ENCODE data around the gene SPIRE1. TPM values are rescaled to one million over a fixed set of nuclear protein-coding genes. Genes with fewer than 3 reads are reported as not detected.
"Not testable (repeated sequence)": the region's sequence is repeated elsewhere in the genome, so short reads cannot be mapped to it uniquely, and the experiment has no call there.

SPIRE1 gene
- total and polyA plus RNA-seq, 7 experiments from 2014 or later = 0.66 to 2.9 (median 1.3) TPM; not detected in 1

DNA sequence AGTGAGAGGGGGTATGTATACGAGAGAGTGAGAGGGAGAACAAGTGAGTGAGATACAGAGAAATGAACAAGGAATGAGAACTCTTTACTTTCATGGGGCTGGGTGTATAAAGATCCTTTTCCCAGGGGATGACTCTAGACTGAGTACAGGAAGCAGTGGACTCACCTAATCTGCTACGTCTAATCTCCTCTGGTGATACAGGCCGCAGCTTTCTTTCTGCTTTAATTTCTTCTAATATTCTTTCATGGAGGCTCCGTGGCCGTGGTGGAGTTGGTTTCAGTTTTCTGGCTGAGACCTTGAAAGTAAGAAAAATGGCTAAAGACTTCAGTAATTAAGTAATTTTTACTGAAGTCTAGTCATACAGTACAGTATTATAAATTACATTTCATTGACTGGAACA is 165.0 kb downstream of the SPIRE1 start:
- H3K4me3 ChIP-seq (ENCODE audit: low read length) = no peak overlapping the region
- Mint-ChIP-seq H3K36me3 (peaks cover 0 to 7% (median 0%) of the 10 kb centered on the region in 5 donors), H3K27ac (no peak overlapping the region), H3K27me3 (peaks cover 0 to 8% (median 2%) of the 10 kb centered on the region in 5 donors), H3K4me1 (peaks cover 0 to 2% (median 0%) of the 10 kb centered on the region in 7 donors), H3K4me3 (no peak overlapping the region), H3K9me3 (no peaks in the 10 kb centered on the region)
- no peaks in the 10 kb centered on the region for H3K27me3 ChIP-seq (ENCODE audit: control insufficient read depth in 2 of 2, insufficient read depth in 2 of 2, low read length in 2 of 2)
- H3K27ac ChIP-seq (ENCODE audit: low read depth, low read length) = no peak overlapping the region
- ChIA-PET CTCF (no interaction called here), POLR2A (no interaction called here)
- DNase-seq (no peak), ATAC-seq (no peak)
- intact Hi-C loops (cut with micrococcal nuclease) = no loop called here
- H3K9me3 ChIP-seq (ENCODE audit: control insufficient read depth in 2 of 3, low read length in 3 of 3) = no peaks in the 10 kb centered on the region
- no peaks in the 10 kb centered on the region for H3K4me1 ChIP-seq (ENCODE audit: control insufficient read depth in 2 of 2, insufficient read depth in 2 of 2, low read length in 2 of 2)
- H3K36me3 ChIP-seq (ENCODE audit: control insufficient read depth in 2 of 3, insufficient read depth in 3 of 3, low read length in 3 of 3) = no peaks in the 10 kb centered on the region

DNA sequence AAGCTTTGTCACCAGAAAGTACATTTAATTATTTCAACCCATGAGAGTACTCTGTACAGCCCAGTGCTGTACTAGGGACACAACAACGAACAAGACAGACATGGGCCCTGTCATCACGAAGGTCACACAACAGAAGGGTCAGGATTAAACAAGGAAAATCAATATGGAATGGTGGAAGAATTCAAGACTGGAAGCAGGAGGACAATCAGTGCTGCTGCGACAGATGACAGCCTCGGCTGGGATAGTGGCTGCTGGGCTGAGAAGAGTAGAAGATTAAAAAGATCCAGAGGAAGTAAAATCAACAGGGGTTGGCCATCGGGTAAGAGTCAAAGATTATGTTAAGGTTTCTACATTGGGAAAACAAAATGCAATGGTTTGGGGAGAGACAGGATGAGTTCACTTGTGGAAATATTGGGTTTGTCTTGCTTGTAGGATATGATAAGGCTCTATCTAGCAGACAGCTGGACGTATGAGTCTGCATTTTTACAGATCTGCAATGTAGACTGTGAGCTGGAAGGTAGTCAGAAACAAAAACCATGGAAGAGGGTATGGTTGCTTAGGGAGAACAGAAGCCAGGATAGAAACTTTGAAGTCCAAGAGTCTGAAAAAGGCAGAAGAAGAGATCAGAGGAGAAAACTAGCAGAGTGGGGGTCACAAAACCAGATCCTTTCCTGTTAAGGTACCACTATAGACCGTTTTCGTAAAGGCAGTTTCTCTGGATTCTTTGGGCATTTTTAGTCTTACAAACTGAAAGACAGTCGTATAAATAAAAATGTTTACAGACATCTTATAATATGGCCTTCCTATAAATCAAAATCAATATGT is 166.1 kb downstream of the SPIRE1 start:
- no peak overlapping the region for H3K4me3 Mint-ChIP-seq
- intact Hi-C loops (cut with micrococcal nuclease) = no loop called here
- peaks cover 0 to 7% (median 0%) of the 10 kb centered on the region in 5 donors for H3K36me3 Mint-ChIP-seq
- Histone ChIP-seq H3K27ac (ENCODE audit: low read depth, low read length) (no peak overlapping the region), H3K27me3 (ENCODE audit: control insufficient read depth in 2 of 2, insufficient read depth in 2 of 2, low read length in 2 of 2) (no peaks in the 10 kb centered on the region), H3K4me1 (ENCODE audit: control insufficient read depth in 2 of 2, insufficient read depth in 2 of 2, low read length in 2 of 2) (no peaks in the 10 kb centered on the region), H3K9me3 (ENCODE audit: control insufficient read depth in 2 of 3, low read length in 3 of 3) (no peaks in the 10 kb centered on the region), H3K36me3 (ENCODE audit: control insufficient read depth in 2 of 3, insufficient read depth in 3 of 3, low read length in 3 of 3) (no peaks in the 10 kb centered on the region), H3K4me3 (ENCODE audit: low read length) (no peak overlapping the region)
- no peaks in the 10 kb centered on the region for H3K9me3 Mint-ChIP-seq
- peaks cover 0 to 10% (median 2%) of the 10 kb centered on the region in 5 donors for H3K27me3 Mint-ChIP-seq
- no peak overlapping the region for H3K27ac Mint-ChIP-seq
- no peaks in the 10 kb centered on the region for H3K4me1 Mint-ChIP-seq
- ChIA-PET POLR2A (no interaction called here), CTCF (no interaction called here)
- no peak for DNase-seq
- ATAC-seq = no peak

- no peak for ATAC-seq
- Mint-ChIP-seq H3K36me3 (peaks cover 0 to 4% (median 0%) of the 10 kb centered on the region in 5 donors), H3K4me3 (no peak overlapping the region), H3K9me3 (no peaks in the 10 kb centered on the region), H3K27ac (no peak overlapping the region), H3K27me3 (peaks cover 0 to 13% (median 2%) of the 10 kb centered on the region in 5 donors), H3K4me1 (peaks cover 0 to 8% (median 5%) of the 10 kb centered on the region in 7 donors)
- ChIA-PET POLR2A (no interaction called here), CTCF (no interaction called here)
- H3K9me3 ChIP-seq (ENCODE audit: control insufficient read depth in 2 of 3, low read length in 3 of 3) = no peaks in the 10 kb centered on the region
- H3K36me3 ChIP-seq (ENCODE audit: control insufficient read depth in 2 of 3, insufficient read depth in 3 of 3, low read length in 3 of 3) = no peaks in the 10 kb centered on the region
- no peak overlapping the region for H3K4me3 ChIP-seq (ENCODE audit: low read length)
- no peak overlapping the region for H3K27ac ChIP-seq (ENCODE audit: low read depth, low read length)
- DNase-seq = no peak
- intact Hi-C loops (cut with micrococcal nuclease) = no loop called here
- no peaks in the 10 kb centered on the region for H3K27me3 ChIP-seq (ENCODE audit: control insufficient read depth in 2 of 2, insufficient read depth in 2 of 2, low read length in 2 of 2)
- H3K4me1 ChIP-seq (ENCODE audit: control insufficient read depth in 2 of 2, insufficient read depth in 2 of 2, low read length in 2 of 2) = no peaks in the 10 kb centered on the region
Measured at GRCh38 chr18:12485479-12486105, 172.3 kb downstream of the SPIRE1 start.

GRCh38 chr18:12481915-12482314 is 176.0 kb downstream of the SPIRE1 start:
- H3K27me3 ChIP-seq (ENCODE audit: control insufficient read depth in 2 of 2, insufficient read depth in 2 of 2, low read length in 2 of 2); POLR2A ChIA-PET; H3K4me3 Mint-ChIP-seq; ATAC-seq; H3K4me1 ChIP-seq (ENCODE audit: control insufficient read depth in 2 of 2, insufficient read depth in 2 of 2, low read length in 2 of 2); H3K36me3 ChIP-seq (ENCODE audit: control insufficient read depth in 2 of 3, insufficient read depth in 3 of 3, low read length in 3 of 3); intact Hi-C loops (cut with micrococcal nuclease); H3K4me3 ChIP-seq (ENCODE audit: low read length); H3K36me3 Mint-ChIP-seq; H3K9me3 ChIP-seq (ENCODE audit: control insufficient read depth in 2 of 3, low read length in 3 of 3); H3K27ac ChIP-seq (ENCODE audit: low read depth, low read length); H3K27me3 Mint-ChIP-seq; DNase-seq; H3K27ac Mint-ChIP-seq; H3K9me3 Mint-ChIP-seq: not testable (repeated sequence)
- CTCF ChIA-PET = interaction anchor here (0.6 kb wide), 1 partner anchor 8 kb away, joined by 3 read pairs; no protein-coding TSS in a partner anchor
- H3K4me1 Mint-ChIP-seq = peaks cover 0 to 12% (median 8%) of the 10 kb centered on the region in 7 donors

- no peaks in the 10 kb centered on the region for H3K36me3 ChIP-seq (ENCODE audit: control insufficient read depth in 2 of 3, insufficient read depth in 3 of 3, low read length in 3 of 3)
- no peaks in the 10 kb centered on the region for H3K9me3 ChIP-seq (ENCODE audit: control insufficient read depth in 2 of 3, low read length in 3 of 3)
- no peaks in the 10 kb centered on the region for H3K4me1 ChIP-seq (ENCODE audit: control insufficient read depth in 2 of 2, insufficient read depth in 2 of 2, low read length in 2 of 2)
- Mint-ChIP-seq H3K36me3 (no peaks in the 10 kb centered on the region), H3K4me3 (no peak overlapping the region), H3K27ac (no peak overlapping the region), H3K4me1 (peaks cover 0 to 9% (median 4%) of the 10 kb centered on the region in 7 donors), H3K9me3 (no peaks in the 10 kb centered on the region), H3K27me3 (peaks cover 0 to 3% (median 0%) of the 10 kb centered on the region in 5 donors)
- H3K4me3 ChIP-seq (ENCODE audit: low read length) = no peak overlapping the region
- no peak for ATAC-seq
- H3K27me3 ChIP-seq (ENCODE audit: control insufficient read depth in 2 of 2, insufficient read depth in 2 of 2, low read length in 2 of 2) = no peaks in the 10 kb centered on the region
- H3K27ac ChIP-seq (ENCODE audit: low read depth, low read length) = no peak overlapping the region
- CTCF ChIA-PET = no interaction called here
- no peak for DNase-seq
- intact Hi-C loops (cut with micrococcal nuclease) = no loop called here
- POLR2A ChIA-PET = no interaction called here
Measured at GRCh38 chr18:12479982-12480381, 177.9 kb downstream of the SPIRE1 start.

- POLR2A ChIA-PET = no interaction called here
- Histone ChIP-seq H3K27me3 (ENCODE audit: control insufficient read depth in 2 of 2, insufficient read depth in 2 of 2, low read length in 2 of 2) (no peaks in the 10 kb centered on the region), H3K27ac (ENCODE audit: low read depth, low read length) (no peak overlapping the region), H3K9me3 (ENCODE audit: control insufficient read depth in 2 of 3, low read length in 3 of 3) (no peaks in the 10 kb centered on the region), H3K4me1 (ENCODE audit: control insufficient read depth in 2 of 2, insufficient read depth in 2 of 2, low read length in 2 of 2) (no peaks in the 10 kb centered on the region), H3K4me3 (ENCODE audit: low read length) (no peak overlapping the region), H3K36me3 (ENCODE audit: control insufficient read depth in 2 of 3, insufficient read depth in 3 of 3, low read length in 3 of 3) (no peaks in the 10 kb centered on the region)
- intact Hi-C loops (cut with micrococcal nuclease) = no loop called here
- Mint-ChIP-seq H3K36me3 (no peaks in the 10 kb centered on the region), H3K27me3 (peaks cover 0 to 3% (median 0%) of the 10 kb centered on the region in 5 donors), H3K4me3 (no peak overlapping the region), H3K27ac (no peak overlapping the region), H3K4me1 (peaks cover 0 to 9% (median 4%) of the 10 kb centered on the region in 7 donors), H3K9me3 (no peaks in the 10 kb centered on the region)
- ATAC-seq = no peak
- CTCF ChIA-PET = no interaction called here
- DNase-seq = no peak
Measured at GRCh38 chr18:12479536-12479935, 178.4 kb downstream of the SPIRE1 start.

Measured in naive thymus-derived CD4-positive, alpha-beta T cell (primary cell).